Measurements from ENCODE around the gene FOXR1. TPM values are rescaled to one million over a fixed set of nuclear protein-coding genes. Genes with fewer than 3 reads are reported as not detected.

Gene FOXR1
- total RNA-seq, 1 donor from 2014 or later, result not detected

- no peak overlapping the region for H3K4me3 Mint-ChIP-seq
- DNase-seq (ENCODE audit: low spot score), result no peak
- peaks cover 25% of the 10 kb centered on the region for H3K4me1 Mint-ChIP-seq
- peaks cover 12% of the 10 kb centered on the region for H3K36me3 ChIP-seq
- H3K27me3 Mint-ChIP-seq (ENCODE audit: insufficient read depth, low read depth), result no peaks in the 10 kb centered on the region
- H4K20me1 ChIP-seq (ENCODE audit: low read depth), result no peaks in the 10 kb centered on the region
- H3K4me3 ChIP-seq, result no peak overlapping the region
- no peak overlapping the region for H3K4me2 ChIP-seq
- H3K4me1 ChIP-seq, result peaks cover 14% of the 10 kb centered on the region
- no peaks in the 10 kb centered on the region for H3K9me3 Mint-ChIP-seq
- no peak overlapping the region for H2AFZ ChIP-seq (replicated peaks)
- peaks cover 58% of the 10 kb centered on the region for H3K79me2 ChIP-seq (ENCODE audit: low read depth)
- H3K9ac ChIP-seq, result no peak overlapping the region
- no peaks in the 10 kb centered on the region for H3K9me3 ChIP-seq (ENCODE audit: low read depth)
- no peaks in the 10 kb centered on the region for H3K27me3 ChIP-seq
- no peak for TF ChIP-seq EZH2 (IDR thresholded peaks at IDR 0.05)
- TF ChIP-seq, protein P1, sequence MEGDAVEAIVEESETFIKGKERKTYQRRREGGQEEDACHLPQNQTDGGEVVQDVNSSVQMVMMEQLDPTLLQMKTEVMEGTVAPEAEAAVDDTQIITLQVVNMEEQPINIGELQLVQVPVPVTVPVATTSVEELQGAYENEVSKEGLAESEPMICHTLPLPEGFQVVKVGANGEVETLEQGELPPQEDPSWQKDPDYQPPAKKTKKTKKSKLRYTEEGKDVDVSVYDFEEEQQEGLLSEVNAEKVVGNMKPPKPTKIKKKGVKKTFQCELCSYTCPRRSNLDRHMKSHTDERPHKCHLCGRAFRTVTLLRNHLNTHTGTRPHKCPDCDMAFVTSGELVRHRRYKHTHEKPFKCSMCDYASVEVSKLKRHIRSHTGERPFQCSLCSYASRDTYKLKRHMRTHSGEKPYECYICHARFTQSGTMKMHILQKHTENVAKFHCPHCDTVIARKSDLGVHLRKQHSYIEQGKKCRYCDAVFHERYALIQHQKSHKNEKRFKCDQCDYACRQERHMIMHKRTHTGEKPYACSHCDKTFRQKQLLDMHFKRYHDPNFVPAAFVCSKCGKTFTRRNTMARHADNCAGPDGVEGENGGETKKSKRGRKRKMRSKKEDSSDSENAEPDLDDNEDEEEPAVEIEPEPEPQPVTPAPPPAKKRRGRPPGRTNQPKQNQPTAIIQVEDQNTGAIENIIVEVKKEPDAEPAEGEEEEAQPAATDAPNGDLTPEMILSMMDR (IDR thresholded peaks at IDR 0.05), result no peak
- TF ChIP-seq EZH2phosphoT487 (IDR thresholded peaks at IDR 0.05), result no peak
- H3K27ac Mint-ChIP-seq, result no peak overlapping the region
- peaks cover 16% of the 10 kb centered on the region for H3F3A ChIP-seq (ENCODE audit: low read depth)
- no peak overlapping the region for H3K27ac ChIP-seq
- peaks cover 20% of the 10 kb centered on the region for H3K36me3 Mint-ChIP-seq
Measured at GRCh38 chr11:119000906-119001305, 29.3 kb downstream of the FOXR1 start.

DNA sequence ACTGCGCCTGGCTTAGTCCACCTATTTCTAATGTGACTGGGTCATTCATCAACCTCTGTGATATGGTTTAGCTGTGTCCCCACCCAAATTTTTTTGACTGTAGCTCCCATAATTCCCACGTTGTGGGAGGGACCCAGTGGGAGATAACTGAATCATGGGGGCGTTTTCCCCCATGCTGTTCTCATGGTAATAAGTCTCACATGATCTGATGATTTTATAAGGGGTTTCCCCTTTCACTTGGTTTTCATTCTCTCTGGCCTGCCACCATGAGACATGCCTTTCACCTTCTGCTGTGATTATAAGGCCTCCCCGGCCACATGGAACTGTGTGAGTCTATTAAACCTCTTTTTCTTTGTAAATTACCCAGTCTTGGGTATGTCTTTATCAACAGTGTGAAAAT is 35.1 kb downstream of the FOXR1 start:
- Histone ChIP-seq H3K36me3 (peaks cover 3% of the 10 kb centered on the region), H2AFZ (replicated peaks) (no peak overlapping the region), H3K79me2 (ENCODE audit: low read depth) (peaks cover 3% of the 10 kb centered on the region), H4K20me1 (ENCODE audit: low read depth) (no peaks in the 10 kb centered on the region), H3K4me1 (no peaks in the 10 kb centered on the region), H3K27me3 (no peaks in the 10 kb centered on the region), H3K9me3 (ENCODE audit: low read depth) (no peaks in the 10 kb centered on the region), H3K4me3 (no peak overlapping the region), H3K9ac (no peak overlapping the region), H3K4me2 (no peak overlapping the region), H3F3A (ENCODE audit: low read depth) (peaks cover 10% of the 10 kb centered on the region), H3K27ac (no peak overlapping the region)
- Mint-ChIP-seq H3K36me3 (peaks cover 21% of the 10 kb centered on the region), H3K4me3 (no peak overlapping the region), H3K27ac (no peak overlapping the region), H3K27me3 (ENCODE audit: insufficient read depth, low read depth) (no peaks in the 10 kb centered on the region), H3K9me3 (no peaks in the 10 kb centered on the region), H3K4me1 (no peaks in the 10 kb centered on the region)
- TF ChIP-seq, protein P1 (IDR thresholded peaks at IDR 0.05), result no peak
- TF ChIP-seq EZH2phosphoT487 (IDR thresholded peaks at IDR 0.05) (no peak), EZH2 (IDR thresholded peaks at IDR 0.05) (no peak)
- no peak for DNase-seq (ENCODE audit: low spot score)

DNA sequence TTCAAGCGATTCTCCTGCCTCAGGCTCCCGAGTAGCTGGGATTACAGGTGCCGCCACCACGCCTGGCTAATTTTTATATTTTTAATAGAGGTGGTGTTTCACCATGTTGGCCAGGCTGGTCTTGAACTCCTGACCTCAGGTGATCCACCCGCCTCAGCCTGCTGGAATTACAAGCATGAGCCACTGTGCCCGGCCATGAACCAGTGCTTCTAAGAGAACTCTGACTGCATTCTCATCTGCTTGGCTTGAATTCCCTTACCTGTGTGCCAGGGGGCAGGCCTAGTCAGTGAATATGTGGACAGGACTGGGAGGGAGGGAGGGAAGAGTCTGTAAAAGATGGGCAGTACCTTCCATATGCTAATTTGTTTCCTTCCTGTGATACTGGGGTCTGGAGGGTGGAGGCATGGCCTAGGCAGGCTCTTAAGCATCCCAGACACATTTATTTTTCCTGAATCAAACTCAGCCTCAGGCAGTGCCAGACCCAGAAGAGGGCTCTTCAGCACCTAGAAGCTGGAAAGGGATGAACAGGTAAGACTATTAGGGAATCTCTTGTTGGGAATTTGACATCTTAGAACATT is 40.0 kb downstream of the FOXR1 start:
- H3K4me1 ChIP-seq, result peaks cover 3% of the 10 kb centered on the region
- peaks cover 13% of the 10 kb centered on the region for H3K36me3 ChIP-seq
- H3F3A ChIP-seq (ENCODE audit: low read depth), result peaks cover 55% of the 10 kb centered on the region
- H3K27me3 Mint-ChIP-seq (ENCODE audit: insufficient read depth, low read depth), result no peaks in the 10 kb centered on the region
- peak overlapping the region; percentile 46 for H3K27ac ChIP-seq
- peaks cover 37% of the 10 kb centered on the region for H3K36me3 Mint-ChIP-seq
- peaks cover 6% of the 10 kb centered on the region for H3K4me1 Mint-ChIP-seq
- H4K20me1 ChIP-seq (ENCODE audit: low read depth), result peaks cover 14% of the 10 kb centered on the region
- H3K9me3 ChIP-seq (ENCODE audit: low read depth), result no peaks in the 10 kb centered on the region
- no peaks in the 10 kb centered on the region for H3K9me3 Mint-ChIP-seq
- no peak overlapping the region for H3K4me3 ChIP-seq
- TF ChIP-seq EZH2phosphoT487 (IDR thresholded peaks at IDR 0.05) (no peak), EZH2 (IDR thresholded peaks at IDR 0.05) (no peak)
- TF ChIP-seq, protein P1 (IDR thresholded peaks at IDR 0.05), result no peak
- no peak overlapping the region for H3K9ac ChIP-seq
- no peak overlapping the region for H2AFZ ChIP-seq (replicated peaks)
- H3K4me2 ChIP-seq, result no peak overlapping the region
- no peak for DNase-seq (ENCODE audit: low spot score)
- H3K79me2 ChIP-seq (ENCODE audit: low read depth), result peaks cover 23% of the 10 kb centered on the region
- no peak overlapping the region for H3K27ac Mint-ChIP-seq
- no peaks in the 10 kb centered on the region for H3K27me3 ChIP-seq
- no peak overlapping the region for H3K4me3 Mint-ChIP-seq
